K562 (cell line): ENCODE measurements around the gene CDT1. TPM values are rescaled to one million over a fixed set of nuclear protein-coding genes. Genes with fewer than 3 reads are reported as not detected.
A peak's percentile ranks its signal among the peaks of the same experiment; 100 is the strongest.

ENCODE experiments used
- ATAC-seq: fragments of 200-7000 bp; cut with Tn5 transposase; 3 replicates; pipeline ENCODE4 v1.9.1; 2020; ENCODE audit warnings: moderate library complexity
- BruUV-seq: library from RNA; stranded (reverse); fragments of 400-500 nt; replicated peaks from 2 replicates; lab custom pipeline; 2021; lab: Mats Ljungman, UMichigan
- CTCF ChIA-PET: fragments of 300-600 bp; formaldehyde crosslinking; extraction: SDS; loops from one replicate; lab custom pipeline; 2021; ENCODE audit warnings: low intra/inter-chr PET ratio; lab: Yijun Ruan, JAX
- POLR2A ChIA-PET: fragments of 300-600, 350-650 bp; sonication (Branson Sonifier 250); formaldehyde crosslinking; extraction: SDS; loops from one replicate; lab custom pipeline; 2021; ENCODE audit warnings: antibody characterized with exemption, inconsistent platforms; lab: Yijun Ruan, JAX
- DNase-seq, 4 experiments: peaks; one replicate each; pipeline versions ENCODE4 v3.0.0 to v3.0.0-alpha.2; 2011 to 2018; ENCODE audit warnings: low spot score in 3 of 4, mixed read lengths in 3 of 4; ENCODE audit errors: extremely low read depth in 1 of 4
- FAIRE-seq: peaks from 2 replicates; lab custom pipeline; 2011; peaks lifted over from hg19 to GRCh38; lab: Jason Lieb, UNC
- H2AFZ ChIP-seq: 2 replicates; pipeline ENCODE4 v1.6.0; 2011; ENCODE audit warnings: low read depth, low read length, control low read depth, inconsistent platforms
- H3K27ac ChIP-seq: fragments of 200-600 bp; 3 replicates; pipeline ENCODE4 v1.8.0; 2011; ENCODE audit warnings: low read depth, mild to moderate bottlenecking, control low read depth, inconsistent platforms, low read length, moderate library complexity, mixed read lengths; ENCODE audit errors: extremely low read depth
- H3K27me3 ChIP-seq, 2 experiments: fragments of 300-600 bp in 1 of 2; 2 replicates in 1 of 2; 3 replicates in 1 of 2; pipeline versions ENCODE4 v1.6.0 to v1.8.0; 2011; ENCODE audit warnings: inconsistent platforms in 2 of 2, low read length in 2 of 2, mild to moderate bottlenecking in 1 of 2, mixed read lengths in 1 of 2, moderate library complexity in 1 of 2; ENCODE audit not compliant: control insufficient read depth in 2 of 2, insufficient read depth in 2 of 2
- H3K36me3 ChIP-seq: fragments of 300-600 bp; 3 replicates; pipeline ENCODE4 v1.8.0; 2011; ENCODE audit warnings: mild to moderate bottlenecking, low read length, inconsistent platforms; ENCODE audit not compliant: control insufficient read depth, insufficient read depth
- H3K4me1 ChIP-seq, 2 experiments: fragments of 200-600 bp in 1 of 2; replicated peaks in 1 of 2; 2 replicates in 1 of 2; 3 replicates in 1 of 2; pipeline versions ENCODE4 v1.5.1 to v1.8.0; 2011; ENCODE audit warnings: inconsistent platforms in 2 of 2, low read length in 2 of 2, mild to moderate bottlenecking in 1 of 2, mixed read lengths in 1 of 2, moderate library complexity in 1 of 2; ENCODE audit not compliant: control insufficient read depth in 2 of 2, insufficient read depth in 2 of 2
- H3K4me2 ChIP-seq: 2 replicates; pipeline ENCODE4 v1.6.1; 2011; ENCODE audit warnings: low read length, control low read depth, inconsistent platforms, mixed read lengths; ENCODE audit not compliant: insufficient read depth
- H3K4me3 ChIP-seq: fragments of 200-600 bp; sonication (generic), shearing (Covaris generic); 2 replicates; pipeline ENCODE4 v1.5.1; 2016; ENCODE audit warnings: control low read depth, inconsistent platforms
- H3K79me2 ChIP-seq: fragments of 200-600 bp; 3 replicates; pipeline ENCODE4 v1.8.0; 2011; ENCODE audit warnings: low read length, inconsistent platforms; ENCODE audit not compliant: control insufficient read depth, insufficient read depth
- H3K9ac ChIP-seq, 2 experiments: 2 replicates each; pipeline versions ENCODE4 v1.6.0 to v1.6.1; 2011; ENCODE audit warnings: low read depth in 2 of 2, low read length in 2 of 2, control low read depth in 1 of 2, inconsistent platforms in 1 of 2, mild to moderate bottlenecking in 1 of 2, mixed read lengths in 1 of 2; ENCODE audit not compliant: insufficient read depth in 1 of 2
- H3K9me1 ChIP-seq: one replicate; pipeline ENCODE4 v1.6.0; 2011; ENCODE audit warnings: inconsistent platforms, mild to moderate bottlenecking, low read length, moderate library complexity; ENCODE audit not compliant: control insufficient read depth, insufficient read depth
- H3K9me3 ChIP-seq: replicated peaks from 2 replicates; pipeline ENCODE4 v1.5.1; 2011; ENCODE audit warnings: low read depth, low read length, inconsistent platforms; ENCODE audit not compliant: control insufficient read depth, insufficient read depth
- H4K20me1 ChIP-seq: replicated peaks from 2 replicates; pipeline ENCODE4 v1.6.1; 2011; ENCODE audit warnings: low read length, inconsistent platforms, mixed read lengths; ENCODE audit not compliant: control insufficient read depth, insufficient read depth
- BRD4 ChIP-seq: fragments of 200-600 bp; sonication (generic); IDR thresholded peaks from 2 replicates; pipeline ENCODE4 v1.6.1; 2017; ENCODE audit warnings: inconsistent platforms
- FIP1L1 ChIP-seq: fragments of 200-400 bp; formaldehyde crosslinking; IDR thresholded peaks from 2 replicates; pipeline ENCODE4 v1.6.1; 2018; ENCODE audit warnings: mild to moderate bottlenecking, low read depth, low read length; ENCODE audit not compliant: poor library complexity, severe bottlenecking
- GATA2 ChIP-seq: sonication (generic); formaldehyde crosslinking; IDR thresholded peaks from 2 replicates; pipeline ENCODE4 v1.4.0; 2020; ENCODE audit warnings: mild to moderate bottlenecking, missing genetic modification reagents
- NFIX ChIP-seq: fragments of 250-450 bp; sonication (Bioruptor Pico); IDR thresholded peaks from 2 replicates; pipeline ENCODE4 v1.4.0; 2020; ENCODE audit warnings: low read depth, mild to moderate bottlenecking, moderate library complexity
- POLR2G ChIP-seq: fragments of 200-400 bp; formaldehyde crosslinking; IDR thresholded peaks from 2 replicates; pipeline ENCODE4 v1.6.1; 2017; ENCODE audit warnings: low read depth, mild to moderate bottlenecking, antibody characterized with exemption, low read length, moderate library complexity
- WGBS: fragments of 100-300 bp; shearing (Covaris generic); methylation state at CpG from one replicate; pipeline ENCODE4 v1.1.6; 2016; ENCODE audit warnings: low coverage, mixed read lengths; ENCODE audit not compliant: insufficient coverage; ENCODE audit errors: missing lambda C conversion rate; 5-methylcytosine and 5-hydroxymethylcytosine counted together
- in situ Hi-C: fragments of 300-500 bp; cut with MboI; formaldehyde crosslinking; loops from 4 replicates; pipeline ENCODE4 v1.15.0; 2018; ENCODE audit warnings: inconsistent platforms, mixed read lengths
- intact Hi-C: fragments of 100-400 bp; cut with micrococcal nuclease; formaldehyde crosslinking; loops from 2 replicates; pipeline ENCODE4 v1.14.2; 2022
- polyA plus RNA-seq, 8 experiments: library from polyadenylated mRNA; depleted of rRNA in 4 of 8; stranded (reverse) in 5 of 8; unstranded in 3 of 8; fragments of >200 nt; fragmentation: Nextera tagmentation in 2 of 8; fragmentation: Illumina TruSeq in 1 of 8; extraction: Ambion mirVana in 2 of 8; extraction: Trizol in 1 of 8; gene quantifications; 2 replicates each; pipeline versions ENCODE4 v1.2.1 to v1.2.3, GENCODE V29; 2011 to 2014; ENCODE audit warnings: inconsistent platforms in 1 of 8, missing spikeins in 1 of 8
- total RNA-seq, 7 experiments: library from RNA; depleted of rRNA in 6 of 7; stranded (reverse); fragments of >200 nt in 6 of 7; fragmentation: Illumina TruSeq in 2 of 7; extraction: Trizol in 2 of 7; gene quantifications; 2 replicates each; pipeline versions ENCODE4 v1.2.1 to v1.2.3, GENCODE V29; 2011 to 2021; ENCODE audit warnings: low replicate concordance in 1 of 7
- TF ChIP-seq, protein P1 (sequence below): fragments of 250-450 bp; sonication (Bioruptor Pico); IDR thresholded peaks from 2 replicates; pipeline ENCODE4 v1.5.0; 2021
- TF ChIP-seq, protein P2 (sequence below): fragments of 450-650 bp; IDR thresholded peaks from one replicate; pipeline ENCODE4 v1.6.1; 2018; ENCODE audit warnings: mild to moderate bottlenecking, moderate library complexity; ENCODE audit not compliant: partially characterized antibody
- TF ChIP-seq, protein P3 (sequence below): fragments of 450-650 bp; formaldehyde crosslinking; IDR thresholded peaks from 2 replicates; pipeline ENCODE4 v1.4.0; 2020; ENCODE audit warnings: mild to moderate bottlenecking, moderate library complexity
- TF ChIP-seq, protein P4 (sequence below): fragments of 450-650 bp; formaldehyde crosslinking; IDR thresholded peaks from 2 replicates; pipeline ENCODE4 v1.4.0; 2020; ENCODE audit warnings: mild to moderate bottlenecking

Gene CDT1
- total and polyA plus RNA-seq, 9 of the 15 experiments (the other 6 are each of a cell fraction or from before 2014, with no cell fraction given): 0.92 to 178 (median 14.2) TPM

DNA sequence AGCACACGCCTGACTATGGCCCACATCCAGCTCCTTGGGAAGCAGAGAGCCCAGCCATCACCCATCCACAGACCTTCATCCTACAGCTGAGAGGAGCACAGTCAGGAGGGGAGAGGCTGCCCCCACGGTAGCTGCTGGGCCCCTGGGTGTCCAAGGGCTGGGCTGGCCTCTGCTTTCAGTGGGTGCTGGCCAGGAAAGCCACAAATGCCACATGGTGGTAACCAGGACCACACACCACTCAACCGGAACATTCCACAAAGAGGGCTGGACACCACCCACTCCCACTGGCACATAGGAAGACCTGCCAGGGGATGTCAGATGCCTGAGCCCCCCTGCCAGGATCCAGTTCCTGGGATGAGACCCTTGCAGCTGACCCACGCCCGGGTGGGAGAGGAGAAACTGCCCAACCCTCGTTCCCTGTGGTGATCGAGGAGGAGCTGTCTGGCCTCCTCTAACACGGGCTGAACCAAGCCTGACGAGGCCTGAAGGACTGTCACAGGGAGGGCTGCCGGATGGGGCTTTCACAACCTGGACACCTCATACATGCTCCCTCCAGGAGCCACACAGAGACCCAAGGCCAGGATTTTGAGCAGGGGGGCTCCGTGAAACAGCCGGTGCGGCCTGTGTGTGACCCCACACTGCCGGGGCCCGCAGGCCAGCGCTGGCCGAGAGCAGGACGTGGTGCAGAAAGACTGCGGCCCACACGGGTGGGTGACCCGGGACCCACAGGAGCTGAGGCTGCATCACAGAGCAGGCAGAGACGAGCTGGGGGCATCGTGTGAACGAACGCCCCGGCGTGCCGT, 49.3 kb upstream of the CDT1 start:
- ChIA-PET POLR2A (interaction anchor here (0.5 to 8.9 kb wide), 8 partner anchors 9 to 507 kb away, joined by 3 to 102 read pairs (median 4); no protein-coding TSS in a partner anchor), CTCF (interaction anchor here (0.6 to 0.7 kb wide), 2 partner anchors 11 to 16 kb away, joined by 3 to 4 read pairs; no protein-coding TSS in a partner anchor)
- no peak overlapping the region for H3K27ac ChIP-seq
- H3K27me3 ChIP-seq: no peaks in the 10 kb centered on the region
- WGBS: 94% methylated on average over 26 of the region's 28 CpGs
- intact Hi-C loops (no loop called here), in situ Hi-C loops (no loop called here)
- ATAC-seq (no peak), DNase-seq (no peak), FAIRE-seq (no peak)
- H3K4me2 ChIP-seq: no peak overlapping the region
- H4K20me1 ChIP-seq: peaks cover 54% of the 10 kb centered on the region
- H3K4me1 ChIP-seq: peaks cover 6 to 82% of the 10 kb centered on the region in 2 experiments; a peak in 4 of 5 replicates
- BruUV-seq: no TSS peak
- H3K36me3 ChIP-seq: peaks cover 90% of the 10 kb centered on the region; the same call in 2 of the 3 replicates
- H3K79me2 ChIP-seq: peaks cover 87% of the 10 kb centered on the region
- peak overlapping the region in 1 of 2 experiments; percentile 84; a peak in 2 of 4 replicates for H3K9ac ChIP-seq
- H2AFZ ChIP-seq: no peak overlapping the region
- H3K9me3 ChIP-seq: no peaks in the 10 kb centered on the region
- TF ChIP-seq GATA2: no peak
- TF ChIP-seq, protein P1, sequence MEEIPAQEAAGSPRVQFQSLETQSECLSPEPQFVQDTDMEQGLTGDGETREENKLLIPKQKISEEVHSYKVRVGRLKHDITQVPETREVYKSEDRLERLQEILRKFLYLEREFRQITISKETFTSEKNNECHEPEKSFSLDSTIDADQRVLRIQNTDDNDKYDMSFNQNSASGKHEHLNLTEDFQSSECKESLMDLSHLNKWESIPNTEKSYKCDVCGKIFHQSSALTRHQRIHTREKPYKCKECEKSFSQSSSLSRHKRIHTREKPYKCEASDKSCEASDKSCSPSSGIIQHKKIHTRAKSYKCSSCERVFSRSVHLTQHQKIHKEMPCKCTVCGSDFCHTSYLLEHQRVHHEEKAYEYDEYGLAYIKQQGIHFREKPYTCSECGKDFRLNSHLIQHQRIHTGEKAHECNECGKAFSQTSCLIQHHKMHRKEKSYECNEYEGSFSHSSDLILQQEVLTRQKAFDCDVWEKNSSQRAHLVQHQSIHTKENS (CRISPR knock-in tag): no peak
- TF ChIP-seq, protein P2, sequence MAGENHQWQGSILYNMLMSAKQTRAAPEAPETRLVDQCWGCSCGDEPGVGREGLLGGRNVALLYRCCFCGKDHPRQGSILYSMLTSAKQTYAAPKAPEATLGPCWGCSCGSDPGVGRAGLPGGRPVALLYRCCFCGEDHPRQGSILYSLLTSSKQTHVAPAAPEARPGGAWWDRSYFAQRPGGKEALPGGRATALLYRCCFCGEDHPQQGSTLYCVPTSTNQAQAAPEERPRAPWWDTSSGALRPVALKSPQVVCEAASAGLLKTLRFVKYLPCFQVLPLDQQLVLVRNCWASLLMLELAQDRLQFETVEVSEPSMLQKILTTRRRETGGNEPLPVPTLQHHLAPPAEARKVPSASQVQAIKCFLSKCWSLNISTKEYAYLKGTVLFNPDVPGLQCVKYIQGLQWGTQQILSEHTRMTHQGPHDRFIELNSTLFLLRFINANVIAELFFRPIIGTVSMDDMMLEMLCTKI: no peak
- TF ChIP-seq, protein P3, sequence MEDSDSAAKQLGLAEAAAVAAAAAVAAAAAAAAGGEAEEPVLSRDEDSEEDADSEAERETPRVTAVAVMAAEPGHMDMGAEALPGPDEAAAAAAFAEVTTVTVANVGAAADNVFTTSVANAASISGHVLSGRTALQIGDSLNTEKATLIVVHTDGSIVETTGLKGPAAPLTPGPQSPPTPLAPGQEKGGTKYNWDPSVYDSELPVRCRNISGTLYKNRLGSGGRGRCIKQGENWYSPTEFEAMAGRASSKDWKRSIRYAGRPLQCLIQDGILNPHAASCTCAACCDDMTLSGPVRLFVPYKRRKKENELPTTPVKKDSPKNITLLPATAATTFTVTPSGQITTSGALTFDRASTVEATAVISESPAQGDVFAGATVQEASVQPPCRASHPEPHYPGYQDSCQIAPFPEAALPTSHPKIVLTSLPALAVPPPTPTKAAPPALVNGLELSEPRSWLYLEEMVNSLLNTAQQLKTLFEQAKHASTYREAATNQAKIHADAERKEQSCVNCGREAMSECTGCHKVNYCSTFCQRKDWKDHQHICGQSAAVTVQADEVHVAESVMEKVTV (CRISPR knock-in tag): no peak
- TF ChIP-seq NFIX (CRISPR knock-in tag): no peak
- peak; percentile 15 for TF ChIP-seq FIP1L1
- TF ChIP-seq, protein P4, sequence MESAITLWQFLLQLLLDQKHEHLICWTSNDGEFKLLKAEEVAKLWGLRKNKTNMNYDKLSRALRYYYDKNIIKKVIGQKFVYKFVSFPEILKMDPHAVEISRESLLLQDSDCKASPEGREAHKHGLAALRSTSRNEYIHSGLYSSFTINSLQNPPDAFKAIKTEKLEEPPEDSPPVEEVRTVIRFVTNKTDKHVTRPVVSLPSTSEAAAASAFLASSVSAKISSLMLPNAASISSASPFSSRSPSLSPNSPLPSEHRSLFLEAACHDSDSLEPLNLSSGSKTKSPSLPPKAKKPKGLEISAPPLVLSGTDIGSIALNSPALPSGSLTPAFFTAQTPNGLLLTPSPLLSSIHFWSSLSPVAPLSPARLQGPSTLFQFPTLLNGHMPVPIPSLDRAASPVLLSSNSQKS (CRISPR knock-in tag): no peak
- TF ChIP-seq BRD4: no peak
- peak; percentile 58 for TF ChIP-seq POLR2G
- TF ChIP-seq, all 486 proteins: peak for 2
- Histone ChIP-seq H3K4me3 (no peak overlapping the region), H3K9me1 (peaks cover 20% of the 10 kb centered on the region)
